GM21786 (cell line): Measurements from ENCODE around the gene FBLN2.

Source experiments
- ATAC-seq: cut with Tn5 transposase; IDR thresholded peaks from one replicate; pipeline ENCODE4 v1.9.1; 2021; ENCODE audit not compliant: unreplicated experiment

Gene FBLN2

DNA sequence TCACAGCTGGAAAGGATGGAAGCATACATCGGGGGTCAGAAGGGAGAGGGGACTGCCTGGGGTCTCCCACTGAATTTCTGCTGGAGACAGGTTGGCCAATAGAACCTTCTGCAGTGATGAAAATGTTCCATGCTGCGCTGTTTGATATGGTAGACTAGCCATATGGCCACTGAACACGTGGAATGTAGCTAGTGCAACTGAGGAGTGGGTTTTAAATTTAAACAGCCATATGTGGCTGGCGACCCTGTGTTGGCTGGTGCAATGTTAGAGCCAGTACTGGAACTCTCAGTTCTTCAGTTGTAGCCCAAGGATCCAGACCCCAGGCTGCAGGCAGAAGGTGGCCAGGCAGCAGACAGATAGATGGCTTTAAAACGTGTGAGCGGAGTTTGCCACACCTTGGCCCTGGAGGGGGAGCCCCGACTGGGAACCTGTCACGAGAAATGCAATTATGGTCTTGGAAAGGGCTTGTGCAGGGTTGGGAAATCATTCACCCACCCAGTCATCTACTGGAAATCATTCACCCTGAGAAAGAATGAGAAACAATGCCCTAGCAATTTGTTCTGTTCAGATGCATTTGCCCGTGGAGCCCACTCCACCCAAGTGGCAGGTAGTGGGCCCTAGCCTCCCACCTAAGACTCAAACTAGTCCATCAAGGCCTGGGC is 127.6 kb downstream of the FBLN2 start:
- no peak for ATAC-seq

DNA sequence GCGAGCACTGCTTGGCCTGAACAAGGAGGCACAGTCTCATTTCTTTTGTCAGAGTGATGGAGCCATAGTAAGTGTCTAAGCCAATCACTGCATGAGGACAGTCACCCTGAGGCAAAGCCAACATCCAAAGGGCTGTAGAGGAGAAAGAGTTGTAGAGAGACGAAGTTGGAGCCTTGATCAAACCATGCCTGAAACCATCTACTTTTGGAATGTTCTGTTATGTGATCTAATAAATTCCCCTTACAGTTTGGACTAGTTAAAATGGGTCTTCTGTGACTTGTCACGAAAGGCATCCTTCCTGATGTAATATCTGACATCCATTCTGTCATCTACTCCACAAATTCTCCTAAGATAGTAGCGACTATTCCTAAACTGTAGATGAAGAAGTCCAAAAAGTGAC is 128.3 kb downstream of the FBLN2 start:
- no peak for ATAC-seq

DNA sequence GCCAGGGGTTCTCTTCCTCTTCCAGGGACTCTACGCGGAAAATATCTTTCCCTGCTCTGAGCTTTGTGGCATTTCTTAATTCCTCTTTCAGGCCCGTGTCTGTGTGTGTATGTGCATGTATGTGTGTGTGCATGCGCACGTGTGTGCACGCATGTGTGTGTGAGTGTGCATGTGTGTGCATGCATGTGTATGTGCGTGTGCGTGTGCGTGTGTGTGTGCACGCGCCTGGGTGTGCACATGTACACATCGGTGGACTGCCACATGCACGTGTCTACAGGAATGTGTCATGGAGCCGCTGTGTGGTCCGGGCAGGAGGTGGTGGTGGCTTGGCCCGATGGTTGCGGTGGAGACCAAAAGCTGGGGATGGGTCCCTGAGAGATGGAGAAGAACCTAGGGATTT is 133.0 kb downstream of the FBLN2 start:
- ATAC-seq, result no peak

DNA sequence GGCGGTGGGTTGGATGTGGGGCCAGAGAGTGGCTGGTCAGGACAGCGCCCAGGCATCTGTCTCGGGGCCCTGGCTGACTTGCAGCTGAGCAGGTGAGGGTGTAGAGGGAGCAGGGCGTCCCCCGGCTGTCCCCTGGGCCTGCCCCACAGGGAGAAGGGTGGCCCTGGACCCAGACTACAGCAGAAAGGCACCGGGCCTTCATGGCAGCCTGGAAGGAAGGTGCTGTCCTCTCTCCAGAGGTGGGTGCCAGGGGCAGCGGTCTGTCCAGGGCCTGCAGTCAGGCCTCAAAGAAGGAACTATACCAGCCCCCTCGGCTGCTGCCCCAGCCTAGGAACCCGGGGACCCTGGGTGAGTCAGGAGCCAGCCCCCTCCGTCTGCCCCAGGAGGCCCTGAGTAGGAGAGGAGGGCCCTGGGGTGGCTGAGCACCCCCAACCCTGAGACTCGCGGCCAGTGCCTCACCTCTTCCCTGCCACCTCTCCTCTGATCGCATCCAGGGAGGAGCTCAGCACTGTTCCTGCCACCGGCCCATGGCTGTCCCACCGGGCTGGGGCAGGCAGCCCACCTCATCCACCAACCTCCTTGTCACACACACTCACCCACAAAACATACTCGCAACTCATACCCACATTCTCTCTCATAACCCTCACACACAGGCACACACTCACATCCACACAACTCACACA is 133.5 kb downstream of the FBLN2 start:
- no peak for ATAC-seq

DNA sequence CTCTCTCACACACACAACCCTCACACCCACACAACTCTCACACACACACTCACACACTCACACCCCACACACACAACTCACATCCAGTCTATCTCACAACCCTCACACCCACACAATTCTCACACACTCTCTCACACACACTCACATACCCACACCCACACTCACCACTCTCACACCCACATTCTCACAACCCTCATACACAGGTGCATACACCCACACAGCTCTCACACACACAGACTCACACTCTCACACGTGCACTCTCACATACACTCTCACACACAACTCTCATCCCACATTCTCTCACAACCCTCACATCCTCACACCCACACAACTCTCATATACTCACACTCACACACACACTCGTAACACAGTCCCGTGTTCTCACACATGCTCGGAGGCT is 134.4 kb downstream of the FBLN2 start:
- no peak for ATAC-seq

DNA sequence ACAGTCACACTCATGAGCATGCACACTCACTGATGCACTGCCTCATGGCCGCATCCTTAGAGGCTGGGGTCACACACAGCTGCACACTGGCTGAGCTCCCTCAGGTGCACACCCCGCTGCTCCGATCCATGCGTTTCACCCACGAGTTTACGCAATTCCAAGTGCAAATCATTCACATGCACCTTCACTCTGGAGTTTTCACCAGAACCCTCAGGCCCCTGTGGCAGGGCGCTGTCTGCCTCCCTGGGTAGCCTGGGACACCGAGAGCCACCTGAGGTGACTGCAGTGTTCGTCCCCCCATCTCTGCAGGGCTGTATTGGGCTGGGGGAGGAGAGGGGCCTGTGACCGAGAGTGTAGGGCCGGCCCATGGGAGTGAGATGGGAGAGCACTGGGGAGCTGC is 134.8 kb downstream of the FBLN2 start:
- no peak for ATAC-seq

DNA sequence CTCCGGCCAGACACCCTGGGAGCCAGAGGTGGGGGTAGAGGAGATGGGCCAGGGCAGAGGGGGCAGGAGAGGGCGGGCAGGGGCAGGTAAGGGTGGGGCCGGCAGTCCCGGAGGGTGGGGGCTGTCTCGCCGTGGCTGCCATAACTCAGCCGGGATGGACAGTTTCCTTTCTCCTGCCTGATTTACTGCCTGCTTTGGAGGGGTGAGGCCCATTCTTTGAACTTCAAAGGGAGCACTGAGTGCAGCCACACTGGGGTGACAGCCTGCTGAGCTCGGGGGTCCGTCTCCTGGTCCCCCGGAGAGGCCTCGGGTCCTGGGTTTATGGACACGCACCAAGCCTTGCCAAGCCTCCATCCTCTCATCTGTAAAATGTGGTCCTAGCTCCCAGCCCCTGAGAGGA is 135.4 kb downstream of the FBLN2 start:
- ATAC-seq, result no peak

DNA sequence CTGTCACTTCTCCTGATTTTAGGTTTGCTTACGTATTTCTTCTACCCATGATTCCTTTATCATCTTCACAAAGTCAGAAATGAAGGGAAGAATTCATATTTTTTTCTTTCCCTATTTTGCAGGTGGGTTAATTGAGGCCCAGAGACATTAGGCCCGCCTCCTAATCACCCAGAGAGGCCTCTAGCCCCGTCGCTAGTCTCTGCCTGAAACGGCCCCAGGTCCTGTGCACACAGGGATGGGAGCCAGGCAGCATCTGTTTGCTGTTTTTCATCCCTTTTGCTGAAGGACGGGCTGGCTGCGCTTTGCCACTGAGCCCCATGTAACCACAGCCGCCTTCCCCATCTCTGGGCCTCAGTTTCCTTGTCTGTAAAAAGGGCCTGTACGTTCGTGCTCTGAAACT is 135.9 kb downstream of the FBLN2 start:
- no peak for ATAC-seq

DNA sequence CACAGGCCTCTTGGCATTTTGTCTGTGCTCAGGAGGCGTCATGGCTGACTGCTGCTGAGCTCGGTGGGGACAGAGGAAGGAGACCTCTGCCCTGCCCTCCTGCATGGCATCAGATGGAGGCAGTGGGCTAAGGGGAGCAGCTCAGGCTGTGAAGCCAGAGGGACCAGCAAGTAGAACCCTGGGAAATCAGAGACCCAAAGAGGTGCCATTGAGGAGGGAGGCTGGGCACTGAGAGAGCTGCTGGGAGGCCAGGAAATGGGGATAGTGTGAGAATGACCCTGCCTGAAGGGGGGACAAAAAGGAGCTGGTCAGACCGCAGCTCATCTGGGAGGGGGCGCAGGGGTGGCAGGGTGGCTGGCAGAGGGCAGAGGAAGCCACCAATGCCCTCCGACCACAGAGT is 136.8 kb downstream of the FBLN2 start:
- no peak for ATAC-seq

DNA sequence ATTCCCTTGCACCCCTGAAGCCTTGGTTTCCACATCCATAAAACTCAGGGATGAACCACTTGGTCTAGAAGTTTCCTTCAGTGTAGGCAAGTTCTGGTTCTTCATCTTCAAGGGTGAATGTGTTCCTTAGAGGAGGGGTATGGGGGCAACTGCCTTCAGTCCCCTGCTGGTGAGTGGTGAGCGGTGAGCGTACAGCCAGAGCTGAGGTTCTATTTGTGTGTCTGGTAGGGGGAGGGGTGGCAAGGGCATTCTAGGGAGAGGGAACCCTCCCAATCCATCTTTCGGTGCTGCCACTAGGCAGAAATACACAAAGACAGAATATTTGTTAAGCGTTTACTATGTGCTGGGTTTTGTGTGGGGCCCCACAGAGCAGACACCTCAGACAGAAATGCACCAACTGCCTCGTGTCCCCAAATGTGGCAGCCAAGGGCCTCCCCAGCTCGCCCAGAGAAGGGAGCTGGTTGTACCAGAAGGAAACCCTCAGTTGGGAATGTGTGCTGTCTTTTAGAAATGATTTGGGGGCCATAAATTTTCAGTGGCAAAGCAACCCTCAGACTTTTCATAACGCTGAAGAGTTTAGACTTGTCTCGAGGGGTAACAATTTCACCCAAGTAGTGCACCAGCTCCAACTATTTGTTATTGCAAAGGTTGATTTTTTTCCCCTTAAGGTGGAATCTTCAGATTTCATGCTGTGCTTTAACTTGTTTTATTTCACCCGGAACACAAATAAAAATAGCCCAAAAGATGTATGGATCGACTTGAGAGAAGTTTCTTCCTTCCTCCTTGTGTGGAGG is 137.6 kb downstream of the FBLN2 start:
- ATAC-seq, result no peak

DNA sequence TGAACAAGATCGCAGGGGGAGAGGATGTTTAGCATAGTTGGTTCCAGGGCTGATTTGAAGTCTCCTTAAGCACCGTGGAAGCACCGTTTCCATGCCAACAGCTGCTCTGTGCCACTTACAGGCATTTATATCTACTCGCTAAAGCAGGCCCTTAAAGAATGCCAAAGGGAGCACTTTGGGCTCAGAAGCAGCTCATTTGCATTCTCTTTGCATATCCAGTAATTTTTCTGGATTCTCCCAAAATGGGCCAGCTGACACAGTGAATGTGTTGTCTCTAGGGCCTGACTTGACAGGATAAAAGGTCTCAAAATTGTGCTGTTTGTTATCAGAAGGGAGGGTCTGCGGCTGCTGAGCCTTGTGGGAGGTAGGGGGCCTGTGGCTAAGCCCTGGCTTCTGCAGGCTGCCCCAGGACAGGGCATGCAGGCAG is 138.6 kb downstream of the FBLN2 start:
- no peak for ATAC-seq
